Measurements from ENCODE around the gene PRICKLE4. TPM values are rescaled to one million over a fixed set of nuclear protein-coding genes. Genes with fewer than 3 reads are reported as not detected.

Gene PRICKLE4
- total and polyA plus RNA-seq, 2 of the 13 experiments (the other 11 are each of a cell fraction or from before 2014, with no cell fraction given) = 0.92 to 1.2 TPM

DNA sequence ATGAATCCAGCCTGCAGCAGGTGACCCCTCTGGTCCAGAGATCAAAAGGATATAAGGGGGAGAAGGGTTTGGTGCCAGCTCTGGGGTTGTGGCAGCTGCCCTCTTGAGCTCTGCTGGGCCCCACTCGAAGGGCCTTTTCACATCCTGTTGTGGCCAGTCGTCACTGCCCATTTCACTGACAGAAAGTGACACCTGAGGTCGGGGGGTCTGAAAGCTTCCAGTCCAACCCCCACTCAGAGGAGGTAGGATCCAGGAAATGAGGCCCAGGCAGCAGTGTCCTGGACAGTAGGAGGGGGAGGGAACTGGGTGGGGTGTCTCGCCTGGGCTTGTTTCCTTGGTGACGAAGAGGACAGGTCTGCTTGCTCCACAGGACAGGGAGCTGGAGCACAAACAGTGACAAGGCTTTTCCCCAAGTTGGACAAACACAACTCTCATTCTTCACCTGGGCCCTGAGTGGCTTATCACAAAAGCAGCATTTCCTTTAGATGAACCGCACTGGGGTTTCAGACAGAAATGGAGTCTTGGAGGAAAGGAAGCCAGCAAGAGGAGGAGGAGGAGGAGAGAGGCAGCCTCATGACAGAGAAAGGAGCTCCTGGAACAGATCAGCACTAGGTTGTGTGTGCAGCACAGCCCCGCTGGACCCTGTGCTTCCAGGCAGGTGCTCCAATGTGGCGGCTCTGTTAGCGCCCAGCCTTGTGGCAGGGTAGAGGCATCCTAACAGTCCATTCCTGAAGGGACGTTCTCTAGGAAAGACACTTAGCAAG lies 11.9 kb upstream of the PRICKLE4 start (continued):
- TF ChIP-seq, protein P1, sequence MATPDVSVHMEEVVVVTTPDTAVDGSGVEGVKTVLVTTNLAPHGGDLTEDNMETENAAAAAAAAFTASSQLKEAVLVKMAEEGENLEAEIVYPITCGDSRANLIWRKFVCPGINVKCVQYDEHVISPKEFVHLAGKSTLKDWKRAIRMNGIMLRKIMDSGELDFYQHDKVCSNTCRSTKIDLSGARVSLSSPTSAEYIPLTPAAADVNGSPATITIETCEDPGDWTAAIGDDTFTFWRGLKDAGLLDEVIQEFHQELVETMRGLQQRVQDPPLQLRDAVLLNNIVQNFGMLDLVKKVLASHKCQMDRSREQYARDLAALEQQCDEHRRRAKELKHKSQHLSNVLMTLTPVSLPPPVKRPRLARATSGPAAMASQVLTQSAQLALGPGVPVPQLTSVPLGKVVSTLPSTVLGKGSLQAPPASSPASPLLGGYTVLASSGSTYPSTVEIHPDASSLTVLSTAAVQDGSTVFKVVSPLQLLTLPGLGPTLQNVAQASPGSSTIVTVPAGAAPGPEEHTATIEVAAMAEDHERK (CRISPR knock-in tag; IDR thresholded peaks at IDR 0.05; ENCODE audit: low read depth) = no peak
- no peak; the same call in 1 of the 2 replicates for TF ChIP-seq ZNF605 (CRISPR knock-in tag; IDR thresholded peaks at IDR 0.05)
- TF ChIP-seq POLR2A (IDR thresholded peaks at IDR 0.05; ENCODE audit: insufficient read depth in 1 of 2, low read depth in 2 of 2, low read length in 2 of 2) = peak in 1 of 2 experiments; percentile 30; a peak in 1 of 4 replicates
- no peak for TF ChIP-seq SP1 (IDR thresholded peaks at IDR 0.05)
- TF ChIP-seq SP1 (CRISPR knock-in tag; IDR thresholded peaks at IDR 0.05) = no peak
- no peak for TF ChIP-seq ZNF44 (CRISPR knock-in tag; IDR thresholded peaks at IDR 0.05)
- peak; percentile 97 for TF ChIP-seq ZNF768 (CRISPR knock-in tag; IDR thresholded peaks at IDR 0.05)
- peak; percentile 70; the same call in 1 of the 2 replicates for TF ChIP-seq PHF21A (CRISPR knock-in tag; IDR thresholded peaks at IDR 0.05)
- TF ChIP-seq STAT5B (CRISPR knock-in tag; IDR thresholded peaks at IDR 0.05) = no peak
- TF ChIP-seq ZNF446 (CRISPR knock-in tag; IDR thresholded peaks at IDR 0.05) = no peak
- TF ChIP-seq CBX5 (CRISPR knock-in tag; IDR thresholded peaks at IDR 0.05; ENCODE audit: borderline replicate concordance) = no peak
- TF ChIP-seq TBL1XR1 (IDR thresholded peaks at IDR 0.05; ENCODE audit: borderline replicate concordance, low read length, partially characterized antibody) = no peak
- TF ChIP-seq ZSCAN31 (CRISPR knock-in tag; IDR thresholded peaks at IDR 0.05; ENCODE audit: low read depth) = 0 out of 2 replicates have a peak, but pooled peaks have one; percentile 30
- TF ChIP-seq ZFP36L1 (CRISPR knock-in tag; IDR thresholded peaks at IDR 0.05) = no peak
- TF ChIP-seq SOX13 (IDR thresholded peaks at IDR 0.05) = peak; percentile 42; the same call in 1 of the 2 replicates
- TF ChIP-seq SOX13 (CRISPR knock-in tag; conservative IDR thresholded peaks at IDR 0.05 in 1 of 2, IDR thresholded peaks at IDR 0.05 in 1 of 2) = peak in 1 of 2 experiments; percentile 32; a peak in 1 of 4 replicates
- TF ChIP-seq FOXP1 (IDR thresholded peaks at IDR 0.05) = no peak
- TF ChIP-seq FOXP1 (CRISPR knock-in tag; IDR thresholded peaks at IDR 0.05) = no peak
- TF ChIP-seq NAIF1 (CRISPR knock-in tag; IDR thresholded peaks at IDR 0.05; ENCODE audit: borderline replicate concordance) = no peak
- TF ChIP-seq RNF2 (conservative IDR thresholded peaks at IDR 0.05; ENCODE audit: low read depth) = no peak
- no peak for TF ChIP-seq ZNF33B (CRISPR knock-in tag; IDR thresholded peaks at IDR 0.05)
- TF ChIP-seq TBX3 (IDR thresholded peaks at IDR 0.05; ENCODE audit: borderline replicate concordance) = no peak
- TF ChIP-seq JUN (CRISPR knock-in tag; IDR thresholded peaks at IDR 0.05) = no peak
- TF ChIP-seq SCMH1 (CRISPR knock-in tag; IDR thresholded peaks at IDR 0.05; ENCODE audit: borderline replicate concordance) = no peak
- TF ChIP-seq MEIS1 (CRISPR knock-in tag; IDR thresholded peaks at IDR 0.05; ENCODE audit: borderline replicate concordance) = no peak
- TF ChIP-seq PRMT3 (CRISPR knock-in tag; IDR thresholded peaks at IDR 0.05; ENCODE audit: borderline replicate concordance, low read depth) = no peak
- TF ChIP-seq HIVEP1 (CRISPR knock-in tag; IDR thresholded peaks at IDR 0.05) = no peak
- TF ChIP-seq ZNF335 (CRISPR knock-in tag; IDR thresholded peaks at IDR 0.05) = no peak
- TF ChIP-seq ZNF674 (CRISPR knock-in tag; IDR thresholded peaks at IDR 0.05; ENCODE audit: low read depth) = no peak
- TF ChIP-seq CEBPG (CRISPR knock-in tag; IDR thresholded peaks at IDR 0.05) = no peak; the same call in 1 of the 2 replicates
- no peak for TF ChIP-seq JUNB (CRISPR knock-in tag; IDR thresholded peaks at IDR 0.05; ENCODE audit: borderline replicate concordance)
- TF ChIP-seq NCOR1 (IDR thresholded peaks at IDR 0.05; ENCODE audit: borderline replicate concordance, low read length) = peak; percentile 78
- no peak for TF ChIP-seq NFKBIZ (CRISPR knock-in tag; IDR thresholded peaks at IDR 0.05)
- no peak for TF ChIP-seq GPN1 (CRISPR knock-in tag; IDR thresholded peaks at IDR 0.05; ENCODE audit: borderline replicate concordance)

Data from HepG2 (cell line).